Airway epithelial cell (primary cell): ENCODE measurements around the gene EBPL. TPM values are rescaled to one million over a fixed set of nuclear protein-coding genes. Genes with fewer than 3 reads are reported as not detected.

Source experiments
- total RNA-seq: library from RNA; depleted of rRNA; stranded (reverse); fragments of >200 nt; gene quantifications from 2 replicates; pipeline ENCODE4 v1.2.3, GENCODE V29; 2015

The EBPL gene
- 136 and 171 TPM in 2 replicates for total RNA-seq

GRCh38 chr13:49690995-49691784 lies at the start of gene EBPL:
EBPL (minus strand) TSS chr13:49691486; CDS start chr13:49691424, 62 bp downstream.

GRCh38 chr13:49627831-49628652 lies 63.2 kb downstream of the EBPL start, which contains the start of gene ARL11:
ARL11 (plus strand) TSS chr13:49628507; CDS start chr13:49630448, 1,941 bp downstream.

Other genes starting within 250 kb of the EBPL start
- gene CAB39L, start 247.4 kb downstream of the EBPL start, total RNA-seq: 7.8 and 8.4 TPM in 2 replicates
- 2.4 and 2.8 TPM in 2 replicates for gene SETDB2, start 247.2 kb downstream of the EBPL start, total RNA-seq
- gene PHF11, start 195.5 kb downstream of the EBPL start, total RNA-seq: 10.2 and 19.7 TPM in 2 replicates
- 5.0 and 5.5 TPM in 2 replicates for gene RCBTB1, start 105.9 kb downstream of the EBPL start, total RNA-seq
- gene ARL11, start 63.0 kb downstream of the EBPL start, total RNA-seq: 0.07 TPM in 1 of 2 replicates, not detected in the other
- 18.6 and 28.4 TPM in 2 replicates for gene KPNA3, start 101.2 kb upstream of the EBPL start, total RNA-seq
- gene SPRYD7, start 244.9 kb upstream of the EBPL start, total RNA-seq: 10.9 TPM in 2 replicates